ENCODE data around the gene DENND4A. TPM values are rescaled to one million over a fixed set of nuclear protein-coding genes. Genes with fewer than 3 reads are reported as not detected.

Gene DENND4A
- total RNA-seq, 3 donors from 2014 or later (not counting 1 experiment from before 2014, with no cell fraction given) = 65.8 to 84.6 (median 66.1) TPM

- H3K4me3 ChIP-seq (ENCODE audit: low read length) = no peak overlapping the region
- no peaks in the 10 kb centered on the region for H3K36me3 ChIP-seq (ENCODE audit: control insufficient read depth, insufficient read depth, low read length)
- H3K27ac ChIP-seq (ENCODE audit: low read length) = no peak overlapping the region
- Mint-ChIP-seq H3K4me1 (peaks cover 55 to 67% of the 10 kb centered on the region in 2 donors), H3K27ac (no peak overlapping the region), H3K4me3 (no peak overlapping the region), H3K36me3 (peaks cover 13% of the 10 kb centered on the region), H3K27me3 (ENCODE audit: low read depth in 2 of 2) (no peaks in the 10 kb centered on the region), H3K9me3 (no peaks in the 10 kb centered on the region)
- intact Hi-C loops (cut with micrococcal nuclease) = no loop called here
- H3K27me3 ChIP-seq (ENCODE audit: control insufficient read depth, insufficient read depth, low read length) = no peaks in the 10 kb centered on the region
- DNase-seq (no peak), ATAC-seq (no peak)
- WGBS (ENCODE audit: insufficient coverage) = 100% methylated on average over 1 of the region's 3 CpGs
- H3K9me3 ChIP-seq (ENCODE audit: control insufficient read depth, insufficient read depth, low read length) = no peaks in the 10 kb centered on the region
- peaks cover 23% of the 10 kb centered on the region for H3K4me1 ChIP-seq (ENCODE audit: control insufficient read depth, insufficient read depth, low read length)
- TF ChIP-seq CTCF (IDR thresholded peaks at IDR 0.05) = no peak
Observed at GRCh38 chr15:65769482-65769881, 22.6 kb downstream of the DENND4A start.

GRCh38 chr15:65767895-65768294 is 24.2 kb downstream of the DENND4A start:
- DNase-seq (peak in 1 of 2 donors; percentile 37), ATAC-seq (peak in 1 of 3 donors; percentile 39)
- peaks cover 13% of the 10 kb centered on the region for H3K36me3 Mint-ChIP-seq
- Histone ChIP-seq H3K4me3 (ENCODE audit: low read length) (no peak overlapping the region), H3K4me1 (ENCODE audit: control insufficient read depth, insufficient read depth, low read length) (peaks cover 20% of the 10 kb centered on the region), H3K36me3 (ENCODE audit: control insufficient read depth, insufficient read depth, low read length) (no peaks in the 10 kb centered on the region), H3K27me3 (ENCODE audit: control insufficient read depth, insufficient read depth, low read length) (no peaks in the 10 kb centered on the region), H3K9me3 (ENCODE audit: control insufficient read depth, insufficient read depth, low read length) (no peaks in the 10 kb centered on the region), H3K27ac (ENCODE audit: low read length) (no peak overlapping the region)
- intact Hi-C loops (cut with micrococcal nuclease) = no loop called here
- peak overlapping the region in 1 of 2 donors; percentile 38 for H3K27ac Mint-ChIP-seq
- no peak overlapping the region for H3K4me3 Mint-ChIP-seq
- 86% methylated on average over 7 of the region's 8 CpGs for WGBS (ENCODE audit: insufficient coverage)
- peaks cover 50 to 62% of the 10 kb centered on the region in 2 donors for H3K4me1 Mint-ChIP-seq
- H3K27me3 Mint-ChIP-seq (ENCODE audit: low read depth in 2 of 2) = no peaks in the 10 kb centered on the region
- no peak for TF ChIP-seq CTCF (IDR thresholded peaks at IDR 0.05)
- no peaks in the 10 kb centered on the region for H3K9me3 Mint-ChIP-seq

- no peaks in the 10 kb centered on the region for H3K9me3 Mint-ChIP-seq
- Histone ChIP-seq H3K27me3 (ENCODE audit: control insufficient read depth, insufficient read depth, low read length) (no peaks in the 10 kb centered on the region), H3K27ac (ENCODE audit: low read length) (no peak overlapping the region), H3K9me3 (ENCODE audit: control insufficient read depth, insufficient read depth, low read length) (no peaks in the 10 kb centered on the region), H3K4me1 (ENCODE audit: control insufficient read depth, insufficient read depth, low read length) (peaks cover 21% of the 10 kb centered on the region), H3K36me3 (ENCODE audit: control insufficient read depth, insufficient read depth, low read length) (no peaks in the 10 kb centered on the region), H3K4me3 (ENCODE audit: low read length) (no peak overlapping the region)
- no peaks in the 10 kb centered on the region for H3K27me3 Mint-ChIP-seq (ENCODE audit: low read depth in 2 of 2)
- no peak for TF ChIP-seq CTCF (IDR thresholded peaks at IDR 0.05)
- peaks cover 13% of the 10 kb centered on the region for H3K36me3 Mint-ChIP-seq
- ATAC-seq = peak in 1 of 3 donors; percentile 3
- no peak for DNase-seq
- H3K27ac Mint-ChIP-seq = peak overlapping the region in 1 of 2 donors; percentile 38
- H3K4me3 Mint-ChIP-seq = no peak overlapping the region
- intact Hi-C loops (cut with micrococcal nuclease) = no loop called here
- H3K4me1 Mint-ChIP-seq = peaks cover 50 to 61% of the 10 kb centered on the region in 2 donors
Observed at GRCh38 chr15:65767264-65767595, 24.9 kb downstream of the DENND4A start.
